Endothelial cell of umbilical vein (primary cell): Measurements from ENCODE around the gene TM9SF4. TPM values are rescaled to one million over a fixed set of nuclear protein-coding genes. Genes with fewer than 3 reads are reported as not detected.

Source experiments
- BruUV-seq: library from RNA; stranded (reverse); fragments of 400-500 nt; replicated peaks from 2 replicates; lab custom pipeline; 2021; lab: Mats Ljungman, UMichigan
- CTCF ChIA-PET: fragments of 300-600, 350-600 bp; sonication (Branson Sonifier 250); formaldehyde crosslinking; loops from one replicate; lab custom pipeline; 2021; ENCODE audit warnings: antibody characterized with exemption, inconsistent platforms; lab: Charles Lee
- POLR2A ChIA-PET: fragments of 300-600, 350-600 bp; sonication (Branson Sonifier 250); formaldehyde crosslinking; loops from one replicate; lab custom pipeline; 2021; ENCODE audit warnings: antibody characterized with exemption, inconsistent platforms; lab: Charles Lee
- DNase-seq: peaks from one replicate; pipeline ENCODE4 v3.0.0-alpha.2; 2011; ENCODE audit warnings: low read depth, low spot score
- FAIRE-seq: peaks from 2 replicates; lab custom pipeline; 2011; peaks lifted over from hg19 to GRCh38; lab: Jason Lieb, UNC
- H2AFZ ChIP-seq: 2 replicates; pipeline ENCODE4 v1.6.0; 2012; ENCODE audit warnings: low read depth, low read length, control low read depth, inconsistent platforms
- H3K27ac ChIP-seq: 2 replicates; pipeline ENCODE4 v1.5.1; 2011; ENCODE audit warnings: low read depth, mild to moderate bottlenecking, control low read depth, low read length, moderate library complexity; ENCODE audit not compliant: insufficient read depth
- H3K27me3 ChIP-seq, 2 experiments: 2 replicates each; pipeline versions ENCODE4 v1.6.0 to v1.6.1; 2011; ENCODE audit warnings: low read length in 2 of 2, mixed read lengths in 1 of 2; ENCODE audit not compliant: control insufficient read depth in 2 of 2, insufficient read depth in 2 of 2
- H3K36me3 ChIP-seq, 2 experiments: 2 replicates in 1 of 2; 3 replicates in 1 of 2; pipeline ENCODE4 v1.5.1; 2011; ENCODE audit warnings: low read length in 2 of 2, mild to moderate bottlenecking in 1 of 2, moderate library complexity in 1 of 2; ENCODE audit not compliant: control insufficient read depth in 2 of 2, insufficient read depth in 2 of 2; ENCODE audit errors: extremely low read depth in 1 of 2
- H3K4me1 ChIP-seq: 3 replicates; pipeline ENCODE4 v1.5.1; 2011; ENCODE audit warnings: mild to moderate bottlenecking, low read length; ENCODE audit not compliant: control insufficient read depth, insufficient read depth; ENCODE audit errors: extremely low read depth
- H3K4me2 ChIP-seq: 2 replicates; pipeline ENCODE4 v1.6.1; 2011; ENCODE audit warnings: low read length, control low read depth, mixed read lengths; ENCODE audit not compliant: insufficient read depth
- H3K4me3 ChIP-seq, 3 experiments: fragments of 200-600 bp in 1 of 3; sonication (generic), shearing (Covaris generic) in 1 of 3; replicated peaks in 1 of 3; 2 replicates each; pipeline ENCODE4 v1.5.1; 2011 to 2016; ENCODE audit warnings: control low read depth in 3 of 3, low read length in 3 of 3, mild to moderate bottlenecking in 2 of 3, inconsistent platforms in 1 of 3, low read depth in 1 of 3, moderate library complexity in 1 of 3; ENCODE audit not compliant: insufficient read depth in 1 of 3
- H3K79me2 ChIP-seq: 2 replicates; pipeline ENCODE4 v1.6.0; 2012; ENCODE audit warnings: low read length, inconsistent platforms; ENCODE audit not compliant: control insufficient read depth, insufficient read depth
- H3K9ac ChIP-seq: replicated peaks from 2 replicates; pipeline ENCODE3; 2011; ENCODE audit warnings: low read length, control low read depth; ENCODE audit not compliant: insufficient read depth; ENCODE audit errors: extremely low read depth
- H3K9me1 ChIP-seq: replicated peaks from 3 replicates; pipeline ENCODE4 v1.6.0; 2011; ENCODE audit warnings: mild to moderate bottlenecking, low read length; ENCODE audit not compliant: control insufficient read depth, insufficient read depth; ENCODE audit errors: extremely low read depth
- H3K9me3 ChIP-seq: replicated peaks from 2 replicates; pipeline ENCODE4 v1.5.1; 2012; ENCODE audit warnings: low read length, inconsistent platforms; ENCODE audit not compliant: control insufficient read depth, insufficient read depth
- H4K20me1 ChIP-seq: replicated peaks from 2 replicates; pipeline ENCODE3; 2011; ENCODE audit warnings: mild to moderate bottlenecking, low read length; ENCODE audit not compliant: control insufficient read depth, insufficient read depth; ENCODE audit errors: extremely low read depth
- CTCF ChIP-seq, 2 donors: IDR thresholded peaks; 1 replicate in 1 of 2; 2 replicates in 1 of 2; pipeline ENCODE4 v1.5.1; 2011; ENCODE audit warnings: low read length in 2 of 2, mild to moderate bottlenecking in 2 of 2, moderate library complexity in 2 of 2, control low read depth in 1 of 2, inconsistent platforms in 1 of 2, low read depth in 1 of 2; ENCODE audit not compliant: insufficient read depth in 1 of 2; ENCODE audit errors: extremely low read depth in 1 of 2
- EZH2 ChIP-seq: IDR thresholded peaks from 2 replicates; pipeline ENCODE4 v1.6.1; 2012; ENCODE audit warnings: borderline replicate concordance, low read depth, mild to moderate bottlenecking, moderate library complexity, low read length, inconsistent platforms; ENCODE audit not compliant: severe bottlenecking
- FOS ChIP-seq: IDR thresholded peaks from 2 replicates; pipeline ENCODE4 v1.6.1; 2011; ENCODE audit warnings: mild to moderate bottlenecking, low read length, moderate library complexity, borderline replicate concordance; ENCODE audit not compliant: insufficient read depth
- GATA2 ChIP-seq: IDR thresholded peaks from 2 replicates; pipeline ENCODE4 v1.7.0; 2011; ENCODE audit warnings: low read depth, mild to moderate bottlenecking, moderate library complexity, mixed read lengths, low read length; ENCODE audit not compliant: insufficient read length, insufficient read depth
- JUN ChIP-seq: IDR thresholded peaks from 2 replicates; pipeline ENCODE4 v1.6.1; 2011; ENCODE audit warnings: borderline replicate concordance, low read depth; ENCODE audit not compliant: insufficient read length, insufficient read depth
- MAX ChIP-seq: IDR thresholded peaks from 2 replicates; pipeline ENCODE4 v1.6.1; 2011; ENCODE audit not compliant: insufficient read depth, insufficient read length
- MYC ChIP-seq: IDR thresholded peaks from one replicate; pipeline ENCODE4 v1.6.1; 2011; ENCODE audit warnings: mild to moderate bottlenecking, low read depth, low read length
- POLR2A ChIP-seq: IDR thresholded peaks from 2 replicates; pipeline ENCODE4 v1.6.1; 2012; ENCODE audit warnings: low read depth, mild to moderate bottlenecking, control low read depth, low read length
- POLR2AphosphoS5 ChIP-seq: IDR thresholded peaks from 2 replicates; pipeline ENCODE4 v1.6.1; 2012; ENCODE audit warnings: low read depth, mild to moderate bottlenecking, control low read depth, low read length, moderate library complexity; ENCODE audit not compliant: insufficient read depth
- dilution Hi-C: fragments of 300-500 bp; cut with MboI; formaldehyde crosslinking; loops from one replicate; pipeline ENCODE4 v1.15.0; 2019; ENCODE audit warnings: low sequenced_read_pairs; ENCODE audit not compliant: extremely low pct_ligation_motif_present
- intact Hi-C: fragments of 100-400 bp; cut with micrococcal nuclease; formaldehyde crosslinking; loops from one replicate; pipeline ENCODE4 v1.10.0; 2022
- polyA plus RNA-seq, 4 experiments: library from polyadenylated mRNA; depleted of rRNA in 3 of 4; stranded (reverse) in 3 of 4; unstranded in 1 of 4; fragments of >200 nt; gene quantifications; 2 replicates each; pipeline versions ENCODE4 v1.2.1 to v1.2.3, GENCODE V29; 2011 to 2012; ENCODE audit warnings: missing spikeins in 1 of 4
- total RNA-seq: library from RNA; stranded (reverse); gene quantifications from 2 replicates; pipeline ENCODE4 v1.2.3, GENCODE V29; 2021

The TM9SF4 gene
- total and polyA plus RNA-seq, 2 donors (not counting 3 experiments of a cell fraction or from before 2014, with no cell fraction given): 46.4 to 61.9 TPM

- dilution Hi-C loops: no loop called here
These were observed 34.0 kb upstream of the TM9SF4 start for GRCh38 chr20:32075534-32075933.

GRCh38 chr20:32077190-32077589 lies 32.3 kb upstream of the TM9SF4 start:
- Histone ChIP-seq H3K9me3 (no peaks in the 10 kb centered on the region), H3K9ac (no peak overlapping the region), H3K79me2 (no peaks in the 10 kb centered on the region), H4K20me1 (no peaks in the 10 kb centered on the region), H3K27me3 (peaks cover 3 to 4% of the 10 kb centered on the region in 2 experiments), H3K4me1 (peaks cover 6% of the 10 kb centered on the region), H3K4me2 (no peak overlapping the region), H3K4me3 (no peak overlapping the region), H3K9me1 (no peaks in the 10 kb centered on the region), H2AFZ (no peak overlapping the region), H3K36me3 (no peaks in the 10 kb centered on the region), H3K27ac (no peak overlapping the region)
- BruUV-seq: no TSS peak
- dilution Hi-C loops (no loop called here), intact Hi-C loops (no loop called here)
- no peak for FAIRE-seq
- POLR2A ChIA-PET: no interaction called here
- no peak for DNase-seq
- CTCF ChIA-PET: no interaction called here
- TF ChIP-seq POLR2A (no peak), GATA2 (no peak), MAX (no peak), EZH2 (no peak), CTCF (IDR thresholded peaks at IDR 0.05; ENCODE audit: extremely low read depth in 1 of 2, insufficient read depth in 1 of 2, low read depth in 1 of 2, low read length in 2 of 2) (no peak), JUN (no peak), POLR2AphosphoS5 (no peak), MYC (no peak), FOS (no peak)

More at GRCh38 chr20:32075534-32075933, 34.0 kb upstream of the TM9SF4 start:
- H3K4me3 ChIP-seq: no peak overlapping the region
- no peaks in the 10 kb centered on the region for H3K9me1 ChIP-seq
- no peak overlapping the region for H3K9ac ChIP-seq
- TF ChIP-seq POLR2AphosphoS5: no peak
- no peak for TF ChIP-seq MAX
- TF ChIP-seq MYC: no peak
- H3K27ac ChIP-seq: no peak overlapping the region
- no peaks in the 10 kb centered on the region for H3K9me3 ChIP-seq
- FAIRE-seq (no peak), DNase-seq (no peak)
- no peaks in the 10 kb centered on the region for H3K79me2 ChIP-seq
- POLR2A ChIA-PET: no interaction called here
- no peak overlapping the region for H3K4me2 ChIP-seq
- peaks cover 6% of the 10 kb centered on the region for H3K4me1 ChIP-seq
- CTCF ChIA-PET: no interaction called here
- intact Hi-C loops: no loop called here
- no peak overlapping the region for H2AFZ ChIP-seq
- H3K27me3 ChIP-seq: peaks cover under 1 to 4% of the 10 kb centered on the region in 2 experiments
- no TSS peak for BruUV-seq
- no peaks in the 10 kb centered on the region for H3K36me3 ChIP-seq
- no peaks in the 10 kb centered on the region for H4K20me1 ChIP-seq
